Endodermal cell (in vitro differentiated cells): ENCODE data around the gene TBXT. TPM values are rescaled to one million over a fixed set of nuclear protein-coding genes. Genes with fewer than 3 reads are reported as not detected.
"Not testable (repeated sequence)": the region's sequence is repeated elsewhere in the genome, so short reads cannot be mapped to it uniquely, and the experiment has no call there.

Experiments used
- DNase-seq: peaks from one replicate; pipeline ENCODE4 v3.0.0-alpha.2; 2017
- H3K27ac ChIP-seq: 2 replicates; pipeline ENCODE4 v1.5.1; 2013; ENCODE audit warnings: mild to moderate bottlenecking, low read depth, low read length, moderate library complexity
- H3K27me3 ChIP-seq: 2 replicates; pipeline ENCODE4 v1.6.1; 2013; ENCODE audit warnings: mild to moderate bottlenecking, low read length, moderate library complexity; ENCODE audit not compliant: insufficient read depth, control insufficient read depth, poor library complexity, severe bottlenecking
- H3K36me3 ChIP-seq: 2 replicates; pipeline ENCODE4 v1.7.0; 2013; ENCODE audit warnings: mild to moderate bottlenecking, low read length, moderate library complexity; ENCODE audit not compliant: control insufficient read depth, insufficient read depth
- H3K4me1 ChIP-seq: one replicate; pipeline ENCODE4 v1.7.0; 2013; ENCODE audit warnings: low read length; ENCODE audit not compliant: control insufficient read depth, insufficient read depth
- H3K4me3 ChIP-seq: 2 replicates; pipeline ENCODE4 v1.5.1; 2013; ENCODE audit warnings: mild to moderate bottlenecking, low read length, moderate library complexity
- H3K9ac ChIP-seq: 2 replicates; pipeline ENCODE4 v1.6.1; 2013; ENCODE audit warnings: mild to moderate bottlenecking, low read length, moderate library complexity; ENCODE audit not compliant: poor library complexity, severe bottlenecking; ENCODE audit errors: extremely low read depth
- H3K9me3 ChIP-seq: 2 replicates; pipeline ENCODE4 v1.6.1; 2013; ENCODE audit warnings: mild to moderate bottlenecking, low read length, moderate library complexity; ENCODE audit not compliant: control insufficient read depth
- H3K27ac Mint-ChIP-seq: 2 replicates; pipeline ENCODE4 v1.8.0; 2020; ENCODE audit warnings: mixed read lengths
- H3K27me3 Mint-ChIP-seq: 2 replicates; pipeline ENCODE4 v1.8.0; 2021; ENCODE audit warnings: mild to moderate bottlenecking, mixed read lengths; ENCODE audit not compliant: insufficient read depth
- H3K36me3 Mint-ChIP-seq: 2 replicates; pipeline ENCODE4 v1.8.0; 2020; ENCODE audit warnings: low read depth, mixed read lengths
- H3K4me1 Mint-ChIP-seq: 2 replicates; pipeline ENCODE4 v1.8.0; 2020; ENCODE audit warnings: mixed read lengths
- H3K4me3 Mint-ChIP-seq: 2 replicates; pipeline ENCODE4 v1.8.0; 2020; ENCODE audit warnings: mild to moderate bottlenecking, moderate library complexity, mixed read lengths
- H3K9me3 Mint-ChIP-seq: 2 replicates; pipeline ENCODE4 v1.8.0; 2020; ENCODE audit warnings: mild to moderate bottlenecking, mixed read lengths
- WGBS, 2 experiments: methylation state at CpG; one replicate each; pipeline versions ENCODE4 v1.1.5 to v1.1.7; 2013; ENCODE audit warnings: missing lambda C conversion rate in 2 of 2, mixed read lengths in 1 of 2; ENCODE audit not compliant: insufficient coverage in 1 of 2, insufficient read length in 1 of 2; 5-methylcytosine and 5-hydroxymethylcytosine counted together
- total RNA-seq, 2 donors: library from RNA; stranded (reverse); fragmentation: NEBNext Ultra II Directional in 1 of 2; extraction: Animal tissue kit (Norgen Biotek cat#: 25700) in 1 of 2; gene quantifications; 2 replicates in 1 of 2; 3 replicates in 1 of 2; pipeline ENCODE4 v1.2.1, GENCODE V29; 2021
- TF ChIP-seq, protein P1 (sequence below): fragments of 200-600 bp; sonication (generic); conservative IDR thresholded peaks from 2 replicates; pipeline ENCODE4 v1.5.0; 2021; ENCODE audit warnings: antibody characterized with exemption, mild to moderate bottlenecking

The TBXT gene
- total RNA-seq, 2 donors from 2014 or later = 2.3 TPM

DNA sequence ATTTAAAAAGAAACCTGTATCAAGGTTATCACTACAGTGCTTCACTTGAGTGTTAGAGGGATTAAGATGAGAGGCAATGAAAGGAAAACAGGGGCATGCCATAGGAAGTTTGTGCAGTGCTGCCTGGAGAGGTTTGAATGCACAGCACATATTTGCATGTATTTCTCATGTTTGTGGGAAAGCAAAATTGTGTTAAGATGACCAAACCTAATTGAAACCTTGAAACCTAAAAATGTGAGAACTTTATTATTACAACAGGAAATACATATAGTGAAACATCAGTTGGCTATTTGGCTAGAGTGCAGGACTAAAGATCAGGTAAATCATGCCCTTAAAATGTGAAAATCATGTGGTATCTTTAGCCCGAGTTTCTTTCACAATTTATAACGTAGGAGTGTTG, 8.5 kb upstream of the TBXT start:
- Histone ChIP-seq H3K9ac (no peak overlapping the region), H3K27ac (no peak overlapping the region), H3K4me3 (no peak overlapping the region), H3K36me3 (no peaks in the 10 kb centered on the region), H3K4me1 (no peaks in the 10 kb centered on the region), H3K9me3 (no peaks in the 10 kb centered on the region), H3K27me3 (peaks cover 14% of the 10 kb centered on the region)
- Mint-ChIP-seq H3K27ac (no peak overlapping the region), H3K4me3 (no peak overlapping the region), H3K36me3 (no peaks in the 10 kb centered on the region), H3K9me3 (no peaks in the 10 kb centered on the region), H3K4me1 (no peaks in the 10 kb centered on the region), H3K27me3 (peaks cover 6% of the 10 kb centered on the region)
- no peak for DNase-seq
- WGBS, 2 experiments = 75% methylated on average over 2 of the region's 2 CpGs; no CpG with 5 or more reads in 1 of the 2 experiments
- TF ChIP-seq, protein P1, sequence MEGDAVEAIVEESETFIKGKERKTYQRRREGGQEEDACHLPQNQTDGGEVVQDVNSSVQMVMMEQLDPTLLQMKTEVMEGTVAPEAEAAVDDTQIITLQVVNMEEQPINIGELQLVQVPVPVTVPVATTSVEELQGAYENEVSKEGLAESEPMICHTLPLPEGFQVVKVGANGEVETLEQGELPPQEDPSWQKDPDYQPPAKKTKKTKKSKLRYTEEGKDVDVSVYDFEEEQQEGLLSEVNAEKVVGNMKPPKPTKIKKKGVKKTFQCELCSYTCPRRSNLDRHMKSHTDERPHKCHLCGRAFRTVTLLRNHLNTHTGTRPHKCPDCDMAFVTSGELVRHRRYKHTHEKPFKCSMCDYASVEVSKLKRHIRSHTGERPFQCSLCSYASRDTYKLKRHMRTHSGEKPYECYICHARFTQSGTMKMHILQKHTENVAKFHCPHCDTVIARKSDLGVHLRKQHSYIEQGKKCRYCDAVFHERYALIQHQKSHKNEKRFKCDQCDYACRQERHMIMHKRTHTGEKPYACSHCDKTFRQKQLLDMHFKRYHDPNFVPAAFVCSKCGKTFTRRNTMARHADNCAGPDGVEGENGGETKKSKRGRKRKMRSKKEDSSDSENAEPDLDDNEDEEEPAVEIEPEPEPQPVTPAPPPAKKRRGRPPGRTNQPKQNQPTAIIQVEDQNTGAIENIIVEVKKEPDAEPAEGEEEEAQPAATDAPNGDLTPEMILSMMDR = no peak

DNA sequence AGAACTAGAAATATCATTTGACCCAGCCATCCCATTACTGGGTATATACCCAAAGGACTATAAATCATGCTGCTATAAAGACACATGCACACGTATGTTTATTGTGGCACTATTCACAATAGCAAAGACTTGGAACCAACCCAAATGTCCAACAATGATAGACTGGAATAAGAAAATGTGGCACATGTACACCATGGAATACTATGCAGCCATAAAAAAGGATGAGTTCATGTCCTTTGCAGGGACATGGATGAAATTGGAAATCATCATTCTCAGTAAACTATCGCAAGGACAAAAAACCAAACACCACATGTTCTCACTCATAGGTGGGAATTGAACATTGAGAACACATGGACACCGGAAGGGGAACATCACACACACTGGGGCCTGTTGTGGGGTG, 7.4 kb upstream of the TBXT start:
- H3K4me1 Mint-ChIP-seq, H3K9ac ChIP-seq, H3K27ac ChIP-seq, H3K27ac Mint-ChIP-seq, H3K27me3 Mint-ChIP-seq, H3K36me3 Mint-ChIP-seq, H3K9me3 ChIP-seq, DNase-seq, H3K4me3 ChIP-seq, H3K9me3 Mint-ChIP-seq, H3K36me3 ChIP-seq, H3K4me3 Mint-ChIP-seq, H3K4me1 ChIP-seq: not testable (repeated sequence)
- WGBS, 2 experiments = 100% methylated on average over 1 of the region's 3 CpGs; no CpG with 5 or more reads in 1 of the 2 experiments
- H3K27me3 ChIP-seq = peaks cover 24% of the 10 kb centered on the region

DNA sequence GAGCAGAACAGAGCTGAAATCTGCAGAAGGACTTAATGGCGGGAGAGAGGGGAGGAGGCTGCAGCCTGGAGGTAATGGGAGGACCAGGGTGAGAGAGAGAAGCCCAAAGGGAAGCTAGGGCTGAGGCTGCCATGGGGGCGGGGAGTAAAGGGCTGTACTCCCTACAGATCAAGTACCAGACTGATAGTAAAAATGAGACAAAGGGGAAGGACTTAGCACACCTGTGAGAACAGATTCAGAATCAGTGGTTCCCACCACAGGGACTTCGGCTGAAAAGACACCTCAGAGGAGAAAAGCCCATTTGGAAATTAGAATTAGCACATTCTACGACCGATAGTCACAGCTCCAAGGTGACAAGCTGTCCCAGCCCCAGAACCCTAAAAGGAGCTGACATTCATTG, 6.4 kb upstream of the TBXT start:
- Mint-ChIP-seq H3K36me3 (no peaks in the 10 kb centered on the region), H3K27me3 (peaks cover 4% of the 10 kb centered on the region), H3K9me3 (peaks cover 11% of the 10 kb centered on the region), H3K4me1 (peaks cover 8% of the 10 kb centered on the region), H3K4me3 (no peak overlapping the region), H3K27ac (no peak overlapping the region)
- TF ChIP-seq, protein P1 = no peak
- no peaks in the 10 kb centered on the region for H3K4me1 ChIP-seq
- peaks cover 34% of the 10 kb centered on the region for H3K27me3 ChIP-seq
- H3K4me3 ChIP-seq = no peak overlapping the region
- H3K36me3 ChIP-seq = no peaks in the 10 kb centered on the region
- DNase-seq = no peak
- H3K9me3 ChIP-seq = no peaks in the 10 kb centered on the region
- no peak overlapping the region for H3K27ac ChIP-seq
- no peak overlapping the region for H3K9ac ChIP-seq
- WGBS, 2 experiments = 68 to 71% methylated on average over 4 to 5 of the region's 5 CpGs

GRCh38 chr6:166173281-166173951, 5.8 kb upstream of the TBXT start:
- H3K4me1 Mint-ChIP-seq = peaks cover 12% of the 10 kb centered on the region
- H3K4me3 ChIP-seq = no peak overlapping the region
- peak; percentile 91 for DNase-seq
- H3K36me3 ChIP-seq = no peaks in the 10 kb centered on the region
- no peak overlapping the region for H3K4me3 Mint-ChIP-seq
- H3K27me3 ChIP-seq = peaks cover 40% of the 10 kb centered on the region
- H3K9ac ChIP-seq = no peak overlapping the region
- no peaks in the 10 kb centered on the region for H3K36me3 Mint-ChIP-seq
- no peaks in the 10 kb centered on the region for H3K9me3 ChIP-seq
- TF ChIP-seq, protein P1 = peak; percentile 22
- H3K9me3 Mint-ChIP-seq = peaks cover 11% of the 10 kb centered on the region
- no peak overlapping the region for H3K27ac ChIP-seq
- peaks cover 4% of the 10 kb centered on the region for H3K27me3 Mint-ChIP-seq
- peaks cover under 1% of the 10 kb centered on the region for H3K4me1 ChIP-seq
- 20 to 27% methylated on average over 8 to 9 of the region's 9 CpGs for WGBS, 2 experiments
- H3K27ac Mint-ChIP-seq = no peak overlapping the region
